GM21529 (cell line): Measurements from ENCODE around the gene ACSL4.

Experiments
- ATAC-seq: cut with Tn5 transposase; IDR thresholded peaks from one replicate; pipeline ENCODE4 v1.9.1; 2021; ENCODE audit not compliant: unreplicated experiment

Gene ACSL4

DNA sequence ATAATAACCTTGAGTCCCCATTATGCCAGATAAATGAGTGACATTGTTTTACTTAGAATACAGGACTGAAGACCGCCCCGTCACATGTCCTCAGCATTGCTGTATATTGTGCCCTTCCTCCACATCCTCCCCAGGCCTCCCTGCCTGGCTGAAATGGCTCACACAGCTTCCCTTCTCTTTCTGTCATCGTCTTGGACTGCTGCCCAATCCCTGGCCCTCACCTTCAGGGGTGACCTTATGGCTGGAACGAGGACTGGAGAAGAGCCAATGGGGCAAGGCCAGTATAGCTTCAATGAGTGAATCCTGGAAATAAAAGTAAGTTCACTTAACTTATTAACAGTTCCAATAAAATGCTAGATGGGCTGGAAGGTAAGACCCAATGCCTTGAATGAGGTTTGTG is 110.8 kb downstream of the ACSL4 start:
- no peak for ATAC-seq

DNA sequence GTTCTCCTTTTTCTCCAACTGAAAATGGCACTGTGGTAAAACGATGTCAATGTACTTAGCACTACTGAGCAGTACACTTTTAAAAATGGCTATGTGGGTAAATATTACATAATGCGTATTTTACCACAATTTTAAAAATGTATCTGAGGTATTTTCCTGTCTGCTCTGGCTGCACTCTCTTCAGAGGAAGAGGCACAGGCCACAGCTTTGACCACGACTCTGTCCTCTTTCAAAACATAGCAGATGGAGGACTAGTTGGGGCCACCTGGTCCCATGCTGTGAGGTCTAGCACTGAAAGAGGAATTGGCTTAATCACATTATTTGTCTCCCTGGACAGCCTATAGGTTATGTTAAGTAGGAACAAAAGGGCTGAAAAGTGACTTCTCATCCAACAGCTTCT is 113.3 kb downstream of the ACSL4 start:
- no peak for ATAC-seq

- ATAC-seq = no peak
These were observed 118.1 kb downstream of the ACSL4 start for GRCh38 chrX:109614951-109615350.

DNA sequence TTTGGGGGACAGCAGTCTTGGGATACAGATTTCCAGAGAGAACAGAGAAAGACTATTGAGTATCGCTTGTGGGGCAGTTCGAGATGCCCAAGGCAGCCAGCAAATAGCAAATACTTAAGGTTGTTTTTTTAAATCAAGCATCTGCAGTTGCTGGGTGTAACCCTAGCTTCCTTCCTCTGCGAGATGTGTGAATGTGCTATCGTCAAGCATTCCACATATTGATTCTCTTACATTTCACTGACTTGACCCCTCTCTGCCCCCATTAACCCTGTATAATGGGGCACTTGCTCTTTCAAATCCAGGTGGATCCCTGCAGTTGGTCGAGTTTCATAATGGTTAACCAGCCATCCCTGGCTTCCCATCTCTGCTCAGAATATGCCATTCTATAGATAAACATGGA is 131.6 kb downstream of the ACSL4 start:
- ATAC-seq = no peak

GRCh38 chrX:109600237-109600651 is 132.8 kb downstream of the ACSL4 start:
- no peak for ATAC-seq

DNA sequence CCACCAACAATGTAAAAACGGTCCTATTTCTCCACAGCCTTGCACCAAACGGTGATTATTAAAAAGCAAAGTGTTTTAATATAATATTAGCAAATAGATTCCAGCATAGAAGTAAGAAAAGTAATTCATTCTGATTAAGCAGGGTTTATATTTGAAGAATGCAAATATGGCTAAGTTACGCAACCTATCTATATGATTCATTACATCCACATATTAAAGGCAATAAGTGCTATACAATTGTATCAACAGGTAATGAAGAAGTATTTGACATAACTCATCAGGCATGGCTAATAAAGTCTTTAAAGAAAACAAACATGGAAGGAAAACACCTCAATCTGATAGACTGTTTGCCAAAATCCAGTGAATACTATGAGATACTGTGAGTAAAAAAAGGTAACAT is 137.0 kb downstream of the ACSL4 start:
- no peak for ATAC-seq
